Subcutaneous adipose tissue (tissue), 4 donors: ENCODE results near the gene KIAA0930. TPM values are rescaled to one million over a fixed set of nuclear protein-coding genes. Genes with fewer than 3 reads are reported as not detected.

Source experiments
- total RNA-seq, 4 donors: library from RNA; depleted of rRNA; stranded (reverse); fragments of >200 nt; gene quantifications; one replicate each; pipeline ENCODE4 v1.1.0, GENCODE V29; 2016
- TF ChIP-seq, protein P1 (sequence below): fragments of 450-650 bp; IDR thresholded peaks from one replicate; pipeline ENCODE4 v1.5.1; 2016; ENCODE audit warnings: low read depth, mild to moderate bottlenecking, control low read depth, antibody characterized with exemption, moderate library complexity

Gene KIAA0930
- total RNA-seq, 4 donors from 2014 or later, result 20.1 to 69.7 (median 36.0) TPM

DNA sequence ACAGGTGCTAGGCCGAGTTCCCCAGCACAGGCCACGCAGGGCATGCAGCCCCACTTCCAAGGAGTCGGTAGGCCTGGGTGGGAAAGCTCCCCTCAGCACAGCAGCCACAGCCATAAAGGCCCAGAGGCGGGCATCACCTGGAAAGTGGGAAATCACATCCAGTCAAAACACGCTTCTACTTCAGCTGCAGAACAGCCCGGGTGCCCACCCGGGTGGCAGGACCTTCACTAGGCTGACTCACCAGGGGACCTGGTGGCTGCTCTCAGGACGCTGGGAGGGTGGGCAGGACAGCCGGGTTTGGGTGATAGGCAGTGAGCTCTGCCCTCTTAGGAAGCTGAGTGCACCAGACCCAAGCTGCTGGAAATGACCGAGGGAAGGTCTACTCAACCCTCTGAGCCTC, 7.3 kb downstream of the KIAA0930 start:
- TF ChIP-seq, protein P1, sequence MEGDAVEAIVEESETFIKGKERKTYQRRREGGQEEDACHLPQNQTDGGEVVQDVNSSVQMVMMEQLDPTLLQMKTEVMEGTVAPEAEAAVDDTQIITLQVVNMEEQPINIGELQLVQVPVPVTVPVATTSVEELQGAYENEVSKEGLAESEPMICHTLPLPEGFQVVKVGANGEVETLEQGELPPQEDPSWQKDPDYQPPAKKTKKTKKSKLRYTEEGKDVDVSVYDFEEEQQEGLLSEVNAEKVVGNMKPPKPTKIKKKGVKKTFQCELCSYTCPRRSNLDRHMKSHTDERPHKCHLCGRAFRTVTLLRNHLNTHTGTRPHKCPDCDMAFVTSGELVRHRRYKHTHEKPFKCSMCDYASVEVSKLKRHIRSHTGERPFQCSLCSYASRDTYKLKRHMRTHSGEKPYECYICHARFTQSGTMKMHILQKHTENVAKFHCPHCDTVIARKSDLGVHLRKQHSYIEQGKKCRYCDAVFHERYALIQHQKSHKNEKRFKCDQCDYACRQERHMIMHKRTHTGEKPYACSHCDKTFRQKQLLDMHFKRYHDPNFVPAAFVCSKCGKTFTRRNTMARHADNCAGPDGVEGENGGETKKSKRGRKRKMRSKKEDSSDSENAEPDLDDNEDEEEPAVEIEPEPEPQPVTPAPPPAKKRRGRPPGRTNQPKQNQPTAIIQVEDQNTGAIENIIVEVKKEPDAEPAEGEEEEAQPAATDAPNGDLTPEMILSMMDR, result no peak

DNA sequence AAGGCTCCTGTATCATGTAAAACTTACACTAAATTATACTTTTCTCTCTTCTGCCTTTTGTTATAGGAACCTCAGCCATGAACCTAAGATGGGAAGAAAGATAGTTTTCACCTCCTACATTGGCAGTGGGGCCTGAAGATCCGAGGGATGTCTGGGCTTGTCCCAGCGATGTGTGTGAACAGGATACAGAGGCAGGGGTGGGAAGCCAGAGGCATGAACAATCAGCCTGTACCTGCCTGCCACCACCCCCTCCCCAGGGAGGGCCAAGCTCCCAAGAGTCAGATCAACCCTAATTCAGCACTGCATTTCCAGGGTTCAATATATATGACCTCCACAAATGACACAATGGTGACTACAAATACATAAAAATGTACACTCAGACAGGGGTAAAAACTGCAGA, 9.4 kb downstream of the KIAA0930 start:
- TF ChIP-seq, protein P1, result no peak

- TF ChIP-seq, protein P1, result no peak
Observed at GRCh38 chr22:45230026-45230721, 10.5 kb downstream of the KIAA0930 start.

GRCh38 chr22:45229181-45229580, 11.5 kb downstream of the KIAA0930 start:
- TF ChIP-seq, protein P1, result no peak

DNA sequence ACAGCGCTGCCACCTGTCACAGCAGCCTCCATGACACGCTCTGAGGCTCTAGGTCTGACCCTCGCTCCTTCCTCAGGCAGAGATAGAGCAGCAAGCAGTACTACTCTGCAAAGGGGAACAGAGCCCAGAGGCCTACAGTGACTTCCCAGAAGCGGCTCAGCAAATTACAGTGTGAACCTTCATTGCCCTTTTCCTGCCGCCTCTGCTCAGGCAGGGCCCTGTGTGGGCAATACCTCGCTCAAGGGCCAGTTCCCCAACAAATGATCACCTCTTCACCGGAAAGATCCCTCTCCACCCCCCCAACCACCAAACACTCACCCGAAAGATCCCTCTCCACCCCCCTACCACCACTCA, 12.3 kb downstream of the KIAA0930 start:
- TF ChIP-seq, protein P1, result no peak

- TF ChIP-seq, protein P1, result no peak
Observed at GRCh38 chr22:45227645-45228400, 12.9 kb downstream of the KIAA0930 start.

- TF ChIP-seq, protein P1, result no peak
Observed at GRCh38 chr22:45226503-45227186, 14.0 kb downstream of the KIAA0930 start.
